Endometrium (tissue), 2 donors: Measurements from ENCODE around the gene CTBP2.

Experiments used
- FAIRE-seq: peaks from 2 replicates; lab custom pipeline; 2012; peaks lifted over from hg19 to GRCh38; lab: Jason Lieb, UNC
- donor health status: control.
- donor health status: control.

CTBP2 gene

GRCh38 chr10:124941823-124942222 lies 218.5 kb downstream of the CTBP2 start, which contains the start of gene ZRANB1:
Gene ZRANB1, plus strand, starts transcription at chr10:124942123. Its CDS starts 371 bp downstream, at chr10:124942494.
- no peak for FAIRE-seq

- FAIRE-seq: no peak
Observed at GRCh38 chr10:124939290-124939689, 221.1 kb downstream of the CTBP2 start.

GRCh38 chr10:124936813-124937212 lies 223.6 kb downstream of the CTBP2 start:
- FAIRE-seq: no peak

GRCh38 chr10:124935946-124936345 lies 224.4 kb downstream of the CTBP2 start:
- no peak for FAIRE-seq
